Keratinocyte (primary cell): ENCODE measurements around the gene KRTAP5-3.

Source experiments
- CTCF ChIP-seq, 3 experiments: IDR thresholded peaks in 1 of 3; conservative IDR thresholded peaks in 1 of 3; optimal IDR thresholded peaks in 1 of 3; 2 replicates in 2 of 3; 3 replicates in 1 of 3; pipeline versions ENCODE3 to v1.5.1; 2011; ENCODE audit warnings: low read length in 3 of 3, mild to moderate bottlenecking in 3 of 3, moderate library complexity in 2 of 3, control low read depth in 1 of 3, inconsistent platforms in 1 of 3; ENCODE audit not compliant: insufficient read depth in 2 of 3; ENCODE audit errors: extremely low read depth in 1 of 3
- EZH2 ChIP-seq: IDR thresholded peaks from one replicate; pipeline ENCODE4 v1.6.1; 2012; ENCODE audit warnings: inconsistent platforms, mild to moderate bottlenecking, low read length, moderate library complexity

GRCh38 chr11:1623716-1624115 is 15.5 kb upstream of the KRTAP5-3 start:
- no peak for TF ChIP-seq CTCF (optimal IDR thresholded peaks at IDR 0.05 in 1 of 3, IDR thresholded peaks at IDR 0.05 in 1 of 3, conservative IDR thresholded peaks at IDR 0.05 in 1 of 3; ENCODE audit: extremely low read depth in 1 of 3, insufficient read depth in 2 of 3, low read length in 3 of 3)
- no peak for TF ChIP-seq EZH2
